PC-3 (cell line): ENCODE data around the gene RASSF4. TPM values are rescaled to one million over a fixed set of nuclear protein-coding genes. Genes with fewer than 3 reads are reported as not detected.

Source experiments
- ATAC-seq: fragments of 200-7000 bp; cut with Tn5 transposase; 2 replicates; pipeline ENCODE4 v1.9.1; 2020; ENCODE audit warnings: mild to moderate bottlenecking, moderate library complexity
- BruUV-seq: library from RNA; stranded (reverse); fragments of 400-500 nt; replicated peaks from 2 replicates; lab custom pipeline; 2021; lab: Mats Ljungman, UMichigan
- CTCF ChIA-PET: fragments of 300-600 bp; sonication (Branson Sonifier 250); formaldehyde crosslinking; loops from one replicate; lab custom pipeline; 2022; ENCODE audit warnings: antibody characterized with exemption; lab: Charles Lee
- POLR2A ChIA-PET: fragments of 300-600 bp; sonication (Branson Sonifier 250); formaldehyde crosslinking; loops from one replicate; lab custom pipeline; 2022; ENCODE audit warnings: antibody characterized with exemption; ENCODE audit not compliant: unreplicated experiment; lab: Charles Lee
- DNase-seq: peaks from one replicate; pipeline ENCODE4 v3.0.0-alpha.2; 2015
- H2AFZ ChIP-seq: fragments of 300-600 bp; sonication (generic); 2 replicates; pipeline ENCODE4 v1.6.0; 2016; ENCODE audit warnings: antibody characterized with exemption, low read length
- H3F3A ChIP-seq: fragments of 300-600 bp; sonication (generic); one replicate; pipeline ENCODE4 v1.6.0; 2017; ENCODE audit warnings: antibody characterized with exemption, low read length, control low read depth, mild to moderate bottlenecking; ENCODE audit not compliant: unreplicated experiment
- H3K27ac ChIP-seq: fragments of 300-600 bp; sonication (generic); 2 replicates; pipeline ENCODE4 v1.5.1; 2016; ENCODE audit warnings: mild to moderate bottlenecking, low read length
- H3K27me3 ChIP-seq: fragments of 300-600 bp; sonication (generic); 2 replicates; pipeline ENCODE4 v1.6.1; 2016; ENCODE audit warnings: low read length, mixed read lengths
- H3K36me3 ChIP-seq: fragments of 300-600 bp; sonication (generic); 2 replicates; pipeline ENCODE4 v1.6.1; 2016; ENCODE audit warnings: low read depth, mixed run types, low read length, mixed read lengths
- H3K4me1 ChIP-seq: fragments of 300-600 bp; sonication (generic); 2 replicates; pipeline ENCODE4 v1.5.1; 2016; ENCODE audit warnings: low read length; ENCODE audit not compliant: insufficient read depth
- H3K4me2 ChIP-seq: fragments of 300-600 bp; sonication (generic); 2 replicates; pipeline ENCODE4 v1.6.0; 2016; ENCODE audit warnings: low read length
- H3K4me3 ChIP-seq: fragments of 300-600 bp; sonication (generic); 2 replicates; pipeline ENCODE4 v1.5.1; 2016; ENCODE audit warnings: mild to moderate bottlenecking, low read length, mixed read lengths
- H3K79me2 ChIP-seq: fragments of 300-600 bp; sonication (generic); 2 replicates; pipeline ENCODE4 v1.6.1; 2017; ENCODE audit warnings: low read length, mixed read lengths
- H3K9ac ChIP-seq: fragments of 300-600 bp; sonication (generic); 2 replicates; pipeline ENCODE4 v1.6.0; 2016; ENCODE audit warnings: mild to moderate bottlenecking, low read length
- H3K9me2 ChIP-seq: fragments of 300-600 bp; sonication (generic); replicated peaks from 2 replicates; pipeline ENCODE4 v1.6.1; 2016; ENCODE audit warnings: mixed run types, low read length, mixed read lengths
- H3K9me3 ChIP-seq: fragments of 300-600 bp; sonication (generic); 2 replicates; pipeline ENCODE4 v1.6.1; 2016; ENCODE audit warnings: low read length, mixed read lengths
- H4K20me1 ChIP-seq: fragments of 300-600 bp; sonication (generic); 2 replicates; pipeline ENCODE4 v1.6.1; 2016; ENCODE audit warnings: low read length, mixed read lengths
- CTCF ChIP-seq: fragments of 300-600 bp; sonication (generic); conservative IDR thresholded peaks from 2 replicates; pipeline ENCODE4 v1.5.1; 2017; ENCODE audit warnings: antibody characterized with exemption, low read depth, mild to moderate bottlenecking, low read length
- EZH2 ChIP-seq: fragments of 300-600 bp; sonication (generic); IDR thresholded peaks from one replicate; pipeline ENCODE4 v1.6.1; 2017; ENCODE audit warnings: antibody characterized with exemption, mild to moderate bottlenecking, low read length; ENCODE audit not compliant: unreplicated experiment
- EZH2phosphoT487 ChIP-seq: fragments of 300-600 bp; sonication (generic); IDR thresholded peaks from 2 replicates; pipeline ENCODE4 v1.6.1; 2018; ENCODE audit warnings: mild to moderate bottlenecking, antibody characterized with exemption, low read length, borderline replicate concordance
- intact Hi-C: fragments of 100-400 bp; cut with micrococcal nuclease; formaldehyde crosslinking; loops from 2 replicates; pipeline ENCODE4 v1.9.0; 2023
- total RNA-seq: library from RNA; depleted of rRNA; stranded (reverse); fragments of >200 nt; gene quantifications from 2 replicates; pipeline ENCODE4 v1.2.3, GENCODE V29; 2014

RASSF4 gene
- total RNA-seq, 1 experiment from 2014 or later, result 8.7 TPM

DNA sequence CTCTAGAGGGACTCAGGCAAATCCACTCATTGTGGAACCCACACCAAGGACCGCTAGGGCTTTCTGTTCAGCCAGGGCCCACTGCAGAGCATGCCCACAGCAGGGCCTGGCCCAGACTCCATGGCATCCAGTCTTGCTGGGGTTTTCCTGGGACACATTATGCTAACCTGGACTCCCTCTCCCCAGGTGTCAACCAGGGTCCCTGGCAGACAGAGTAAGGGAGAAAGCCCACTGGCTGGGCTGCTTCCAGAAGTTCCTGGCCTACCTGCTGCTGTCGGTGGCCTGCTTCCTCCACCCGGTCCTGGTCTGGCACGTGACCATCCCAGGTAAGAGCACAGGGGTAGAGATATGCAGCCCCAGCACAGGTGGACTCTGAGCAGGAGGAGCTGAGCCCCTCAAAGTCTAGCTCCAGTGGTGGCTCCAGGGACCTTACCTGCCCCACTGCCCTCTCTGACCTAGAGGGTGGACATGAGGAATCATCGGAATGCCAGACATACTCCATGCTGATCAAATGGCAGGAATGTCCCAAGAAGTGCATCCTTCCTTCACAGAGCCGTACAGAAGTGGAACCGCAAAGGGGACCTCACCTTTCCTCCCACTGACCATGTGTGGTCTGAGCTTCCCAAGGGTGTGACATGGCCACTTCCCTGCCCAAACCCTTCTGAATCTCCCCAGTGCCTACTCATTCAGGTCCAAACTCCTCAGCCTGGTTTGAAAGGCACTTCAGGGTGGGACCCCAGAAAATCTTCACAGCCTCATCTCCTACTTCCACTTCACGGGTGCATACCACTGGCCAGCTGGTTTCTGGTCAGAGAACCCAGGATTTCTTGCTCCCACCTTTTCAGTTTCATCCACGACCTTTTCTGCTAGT lies 25.9 kb upstream of the RASSF4 start:
- POLR2A ChIA-PET, result interaction anchor here (1.0 kb wide), 1 partner anchor 67 kb away, joined by 3 read pairs; no protein-coding TSS in a partner anchor
- BruUV-seq, result no TSS peak

GRCh38 chr10:44934416-44935200 lies 25.0 kb upstream of the RASSF4 start:
- Histone ChIP-seq H3K27me3 (0 out of 2 replicates have a peak, but pooled peaks cover 2% of the 10 kb centered on the region), H3K9me2 (no peaks in the 10 kb centered on the region), H4K20me1 (no peaks in the 10 kb centered on the region), H3K79me2 (no peaks in the 10 kb centered on the region), H3K36me3 (no peaks in the 10 kb centered on the region), H3K9me3 (no peaks in the 10 kb centered on the region), H3K4me2 (no peak overlapping the region), H3K27ac (no peak overlapping the region), H3F3A (no peaks in the 10 kb centered on the region), H3K9ac (no peak overlapping the region), H2AFZ (no peak overlapping the region), H3K4me1 (no peaks in the 10 kb centered on the region), H3K4me3 (no peak overlapping the region)
- POLR2A ChIA-PET, result no interaction called here
- ATAC-seq (no peak), DNase-seq (no peak)
- CTCF ChIA-PET, result no interaction called here
- TF ChIP-seq CTCF (no peak), EZH2 (no peak), EZH2phosphoT487 (no peak)
- BruUV-seq, result no TSS peak
- intact Hi-C loops, result loop anchor here (5.0 kb wide), 1 partner anchor 273 kb away; no protein-coding TSS in a partner anchor

More for the DNA sequence above, 25.9 kb upstream of the RASSF4 start:
- DNase-seq (no peak), ATAC-seq (no peak)
- CTCF ChIA-PET, result interaction anchor here (0.5 to 1.6 kb wide), 5 partner anchors 10 to 301 kb away, joined by 3 to 8 read pairs (median 3); no protein-coding TSS in a partner anchor
- Histone ChIP-seq H3K4me2 (no peak overlapping the region), H3K4me3 (no peak overlapping the region), H2AFZ (no peak overlapping the region), H3K9me2 (no peaks in the 10 kb centered on the region), H3K36me3 (no peaks in the 10 kb centered on the region), H3K9me3 (no peaks in the 10 kb centered on the region), H4K20me1 (no peaks in the 10 kb centered on the region), H3F3A (no peaks in the 10 kb centered on the region), H3K27ac (no peak overlapping the region), H3K9ac (no peak overlapping the region), H3K79me2 (no peaks in the 10 kb centered on the region), H3K4me1 (no peaks in the 10 kb centered on the region), H3K27me3 (0 out of 2 replicates have a peak, but pooled peaks cover 5% of the 10 kb centered on the region)
- no peak for TF ChIP-seq EZH2phosphoT487
- no peak for TF ChIP-seq CTCF
- TF ChIP-seq EZH2, result no peak
- intact Hi-C loops, result loop anchor here (2.0 to 5.0 kb wide), 3 partner anchors 25 to 274 kb away; partner anchors contain the start of gene RASSF4
